ENCODE results near the gene UGT1A9. TPM values are rescaled to one million over a fixed set of nuclear protein-coding genes. Genes with fewer than 3 reads are reported as not detected.
A peak's percentile ranks its signal among the peaks of the same experiment; 100 is the strongest.

UGT1A9 gene
- total RNA-seq, 1 donor from 2014 or later, result not detected

GRCh38 chr2:233754872-233755611, 83.3 kb downstream of the UGT1A9 start:
- no peak for TF ChIP-seq CTCF (IDR thresholded peaks at IDR 0.05)
- Histone ChIP-seq H3K9me3 (peaks cover 8% of the 10 kb centered on the region), H3K27me3 (ENCODE audit: low read depth) (no peaks in the 10 kb centered on the region), H3K27ac (no peak overlapping the region), H3K4me1 (no peaks in the 10 kb centered on the region), H3K36me3 (no peaks in the 10 kb centered on the region), H3K4me3 (no peak overlapping the region)
- intact Hi-C loops (cut with DNase I), result no loop called here
- ATAC-seq, result no peak
- DNase-seq, result no peak

GRCh38 chr2:233756429-233757081, 84.9 kb downstream of the UGT1A9 start:
- H3K4me1 ChIP-seq, result no peaks in the 10 kb centered on the region
- intact Hi-C loops (cut with DNase I), result no loop called here
- ATAC-seq (peak in 1 of 2 donors; percentile 36), DNase-seq (no peak)
- no peaks in the 10 kb centered on the region for H3K9me3 ChIP-seq
- H3K4me3 ChIP-seq, result no peak overlapping the region
- H3K27ac ChIP-seq, result no peak overlapping the region
- H3K27me3 ChIP-seq (ENCODE audit: low read depth), result no peaks in the 10 kb centered on the region
- no peak for TF ChIP-seq CTCF (IDR thresholded peaks at IDR 0.05)
- H3K36me3 ChIP-seq, result no peaks in the 10 kb centered on the region

GRCh38 chr2:233758141-233758540, 86.4 kb downstream of the UGT1A9 start:
- TF ChIP-seq CTCF (IDR thresholded peaks at IDR 0.05), result no peak
- ATAC-seq, result no peak
- H3K27me3 ChIP-seq (ENCODE audit: low read depth), result peaks cover 2% of the 10 kb centered on the region
- intact Hi-C loops (cut with DNase I), result no loop called here
- no peaks in the 10 kb centered on the region for H3K9me3 ChIP-seq
- no peak overlapping the region for H3K4me3 ChIP-seq
- H3K27ac ChIP-seq, result no peak overlapping the region
- no peak for DNase-seq
- H3K36me3 ChIP-seq, result no peaks in the 10 kb centered on the region
- no peaks in the 10 kb centered on the region for H3K4me1 ChIP-seq

- ATAC-seq, result no peak
- H3K36me3 ChIP-seq, result no peaks in the 10 kb centered on the region
- intact Hi-C loops (cut with DNase I), result no loop called here
Measured at GRCh38 chr2:233758849-233759248, 87.2 kb downstream of the UGT1A9 start.

GRCh38 chr2:233760043-233760442, 88.3 kb downstream of the UGT1A9 start, which contains the start of gene UGT1A1:
TSS of gene UGT1A1 (plus strand) at chr2:233760270. CDS start at chr2:233760288, 18 bp downstream.
- TF ChIP-seq CTCF (IDR thresholded peaks at IDR 0.05), result no peak
- ATAC-seq (no peak), DNase-seq (no peak)
- no peak within 1 kb of the TSS for H3K4me3 ChIP-seq
- H3K36me3 ChIP-seq, result no peaks in the 10 kb centered on the region
- no peaks in the 10 kb centered on the region for H3K9me3 ChIP-seq
- H3K4me1 ChIP-seq, result no peaks in the 10 kb centered on the region
- intact Hi-C loops (cut with DNase I), result no loop called here
- peaks cover 5% of the 10 kb centered on the region for H3K27me3 ChIP-seq (ENCODE audit: low read depth)
- no peak within 1 kb of the TSS for H3K27ac ChIP-seq

More at GRCh38 chr2:233758849-233759248, 87.2 kb downstream of the UGT1A9 start:
- DNase-seq, result no peak
- no peaks in the 10 kb centered on the region for H3K9me3 ChIP-seq
- no peaks in the 10 kb centered on the region for H3K4me1 ChIP-seq
- TF ChIP-seq CTCF (IDR thresholded peaks at IDR 0.05), result no peak
- H3K4me3 ChIP-seq, result no peak overlapping the region
- no peak overlapping the region for H3K27ac ChIP-seq
- H3K27me3 ChIP-seq (ENCODE audit: low read depth), result peaks cover 5% of the 10 kb centered on the region

All from lower lobe of right lung (tissue), 2 donors.